IMR-90 (cell line): ENCODE data around the gene ADAMTS13. TPM values are rescaled to one million over a fixed set of nuclear protein-coding genes. Genes with fewer than 3 reads are reported as not detected.
A peak's percentile ranks its signal among the peaks of the same experiment; 100 is the strongest.

Source experiments
- ATAC-seq: fragments of 200-7000 bp; cut with Tn5 transposase; 2 replicates; pipeline ENCODE4 v1.9.1; 2020; ENCODE audit warnings: low read depth, mild to moderate bottlenecking, moderate library complexity
- BruUV-seq: library from RNA; stranded (reverse); fragments of 400-500 nt; replicated peaks from 2 replicates; lab custom pipeline; 2021; lab: Mats Ljungman, UMichigan
- CTCF ChIA-PET: fragments of 300-600 bp; formaldehyde crosslinking; extraction: SDS; loops from one replicate; lab custom pipeline; 2021; ENCODE audit warnings: antibody characterized with exemption; lab: Yijun Ruan, JAX
- POLR2A ChIA-PET: fragments of 300-600 bp; sonication (Branson Sonifier 250); formaldehyde crosslinking; loops from one replicate; lab custom pipeline; 2022; ENCODE audit warnings: antibody characterized with exemption; ENCODE audit not compliant: unreplicated experiment; lab: Charles Lee
- DNase-seq: peaks from one replicate; pipeline ENCODE4 v3.0.0; 2013
- H2AFZ ChIP-seq: replicated peaks from 2 replicates; pipeline ENCODE3; 2013; ENCODE audit warnings: low read length, mild to moderate bottlenecking; ENCODE audit not compliant: poor library complexity
- H2AK5ac ChIP-seq: 2 replicates; pipeline ENCODE4 v1.6.1; 2013; ENCODE audit warnings: low read depth, low read length, inconsistent platforms
- H2AK9ac ChIP-seq: replicated peaks from 2 replicates; pipeline ENCODE3; 2013; ENCODE audit warnings: mild to moderate bottlenecking, low read depth, low read length, moderate library complexity; ENCODE audit not compliant: poor library complexity
- H2BK120ac ChIP-seq: 2 replicates; pipeline ENCODE4 v1.6.1; 2013; ENCODE audit warnings: low read depth, low read length, inconsistent platforms
- H2BK15ac ChIP-seq: 3 replicates; pipeline ENCODE4 v1.6.1; 2013; ENCODE audit warnings: low read depth, low read length, inconsistent platforms
- H2BK20ac ChIP-seq: 2 replicates; pipeline ENCODE4 v1.6.1; 2013; ENCODE audit warnings: low read depth, mild to moderate bottlenecking, inconsistent platforms, low read length, moderate library complexity
- H2BK5ac ChIP-seq: 2 replicates; pipeline ENCODE4 v1.6.1; 2013; ENCODE audit warnings: mild to moderate bottlenecking, low read depth, low read length, inconsistent platforms; ENCODE audit not compliant: poor library complexity, severe bottlenecking
- H3K14ac ChIP-seq: replicated peaks from 2 replicates; pipeline ENCODE4 v1.6.1; 2013; ENCODE audit warnings: low read depth, low read length, inconsistent platforms
- H3K18ac ChIP-seq: 2 replicates; pipeline ENCODE4 v1.6.1; 2013; ENCODE audit warnings: low read depth, low read length, control low read depth
- H3K23ac ChIP-seq: 2 replicates; pipeline ENCODE4 v1.6.1; 2013; ENCODE audit warnings: low read depth, low read length, inconsistent platforms
- H3K27ac ChIP-seq: 2 replicates; pipeline ENCODE4 v1.5.1; 2013; ENCODE audit warnings: mild to moderate bottlenecking, control low read depth, low read length; ENCODE audit not compliant: insufficient read depth
- H3K27me3 ChIP-seq: 2 replicates; pipeline ENCODE4 v1.6.1; 2013; ENCODE audit warnings: low read length; ENCODE audit not compliant: control insufficient read depth, insufficient read depth
- H3K36me3 ChIP-seq: 2 replicates; pipeline ENCODE4 v1.6.1; 2013; ENCODE audit warnings: low read length, mixed read lengths; ENCODE audit not compliant: control insufficient read depth, insufficient read depth
- H3K4ac ChIP-seq: 2 replicates; pipeline ENCODE4 v1.6.1; 2013; ENCODE audit warnings: low read depth, low read length, inconsistent platforms
- H3K4me1 ChIP-seq: 2 replicates; pipeline ENCODE4 v1.6.1; 2013; ENCODE audit warnings: low read length, mixed read lengths; ENCODE audit not compliant: control insufficient read depth, insufficient read depth
- H3K4me2 ChIP-seq: 2 replicates; pipeline ENCODE4 v1.6.1; 2013; ENCODE audit warnings: low read depth, mild to moderate bottlenecking, control low read depth, low read length, moderate library complexity
- H3K4me3 ChIP-seq: 2 replicates; pipeline ENCODE4 v1.5.1; 2013; ENCODE audit warnings: low read depth, mild to moderate bottlenecking, control low read depth, low read length, moderate library complexity; ENCODE audit not compliant: insufficient read depth
- H3K56ac ChIP-seq: 2 replicates; pipeline ENCODE4 v1.6.1; 2013; ENCODE audit warnings: low read length, inconsistent platforms; ENCODE audit not compliant: insufficient read depth; ENCODE audit errors: extremely low read depth
- H3K79me1 ChIP-seq, 2 experiments: 2 replicates each; pipeline ENCODE4 v1.6.1; 2013; ENCODE audit warnings: low read length in 2 of 2, inconsistent platforms in 1 of 2, low read depth in 1 of 2
- H3K9ac ChIP-seq: 2 replicates; pipeline ENCODE4 v1.6.1; 2013; ENCODE audit warnings: low read depth, low read length, control low read depth
- H3K9me1 ChIP-seq: 2 replicates; pipeline ENCODE4 v1.6.1; 2013; ENCODE audit warnings: low read length, inconsistent platforms; ENCODE audit not compliant: insufficient read depth
- H3K9me3 ChIP-seq: 2 replicates; pipeline ENCODE4 v1.6.1; 2013; ENCODE audit warnings: low read length; ENCODE audit not compliant: control insufficient read depth, insufficient read depth
- H4K20me1 ChIP-seq: 2 replicates; pipeline ENCODE4 v1.6.1; 2013; ENCODE audit warnings: low read length, inconsistent platforms; ENCODE audit not compliant: insufficient read depth
- H4K5ac ChIP-seq: 2 replicates; pipeline ENCODE4 v1.6.1; 2013; ENCODE audit warnings: mild to moderate bottlenecking, low read depth, low read length, control low read depth
- H4K8ac ChIP-seq, 2 experiments: 2 replicates each; pipeline ENCODE4 v1.6.1; 2013; ENCODE audit warnings: low read depth in 2 of 2, low read length in 2 of 2, control low read depth in 1 of 2, inconsistent platforms in 1 of 2
- H4K91ac ChIP-seq: 2 replicates; pipeline ENCODE4 v1.6.1; 2013; ENCODE audit warnings: low read depth, low read length, inconsistent platforms; ENCODE audit not compliant: insufficient read depth
- BHLHE40 ChIP-seq: fragments of 150-350 bp; IDR thresholded peaks from 2 replicates; pipeline ENCODE4 v1.6.1; 2016; ENCODE audit warnings: mild to moderate bottlenecking, low read depth, low read length
- CEBPB ChIP-seq: IDR thresholded peaks from 2 replicates; pipeline ENCODE4 v1.6.1; 2012; ENCODE audit warnings: low read depth, low read length, improper control_type of control experiment
- MXI1 ChIP-seq: IDR thresholded peaks from 2 replicates; pipeline ENCODE4 v1.6.1; 2012; ENCODE audit warnings: low read depth, mild to moderate bottlenecking, low read length, moderate library complexity, borderline replicate concordance
- NFE2L2 ChIP-seq: fragments of 150-350 bp; IDR thresholded peaks from 2 replicates; pipeline ENCODE4 v1.6.1; 2016; ENCODE audit warnings: low read depth, mild to moderate bottlenecking, low read length
- RCOR1 ChIP-seq: IDR thresholded peaks from 2 replicates; pipeline ENCODE4 v1.6.1; 2012; ENCODE audit warnings: mild to moderate bottlenecking, low read length, improper control_type of control experiment; ENCODE audit not compliant: insufficient replicate concordance
- RFX5 ChIP-seq: IDR thresholded peaks from 2 replicates; pipeline ENCODE4 v1.8.0; 2012; ENCODE audit warnings: low read depth, mild to moderate bottlenecking, low read length, moderate library complexity
- WGBS, 2 experiments: methylation state at CpG; one replicate each; pipeline versions ENCODE4 v1.1.5 to v1.1.7; 2013; ENCODE audit warnings: missing lambda C conversion rate in 2 of 2; ENCODE audit not compliant: insufficient read length in 1 of 2; ENCODE audit errors: extremely low coverage in 2 of 2; 5-methylcytosine and 5-hydroxymethylcytosine counted together
- dilution Hi-C: fragments of 300-500 bp; cut with HindIII; formaldehyde crosslinking; loops from one replicate; pipeline ENCODE4 v1.14.3; 2018; ENCODE audit warnings: low sequenced_read_pairs; ENCODE audit not compliant: unreplicated experiment
- in situ Hi-C: fragments of 300-500 bp; cut with MboI; formaldehyde crosslinking; loops from 3 replicates; pipeline ENCODE4 v1.14.3; 2019; ENCODE audit warnings: low sequenced_read_pairs, inconsistent platforms, mixed read lengths
- intact Hi-C: fragments of 100-400 bp; cut with micrococcal nuclease; formaldehyde crosslinking; loops from 2 replicates; pipeline ENCODE4 v1.10.0; 2022
- polyA plus RNA-seq, 3 experiments: library from polyadenylated mRNA; depleted of rRNA; stranded (reverse); fragments of >200 nt; gene quantifications; 2 replicates each; pipeline ENCODE4 v1.2.3, GENCODE V29; 2012; ENCODE audit warnings: low replicate concordance in 1 of 3
- total RNA-seq: library from RNA; depleted of rRNA; stranded (reverse); fragments of >200 nt; gene quantifications from 2 replicates; pipeline ENCODE4 v1.2.3, GENCODE V29; 2012
- TF ChIP-seq, protein P1 (sequence below): fragments of 150-350 bp; IDR thresholded peaks from 2 replicates; pipeline ENCODE4 v1.6.1; 2016; ENCODE audit warnings: low read depth, mild to moderate bottlenecking, low read length, moderate library complexity, borderline replicate concordance
- TF ChIP-seq, protein P2 (sequence below): fragments of 150-350 bp; IDR thresholded peaks from 2 replicates; pipeline ENCODE4 v1.6.1; 2017; ENCODE audit warnings: mild to moderate bottlenecking, antibody characterized with exemption, low read length, low read depth
- TF ChIP-seq, protein P3 (sequence below): conservative IDR thresholded peaks from 2 replicates; pipeline ENCODE4 v1.5.1; 2012; ENCODE audit warnings: mild to moderate bottlenecking, low read depth, low read length, improper control_type of control experiment

The ADAMTS13 gene
- total and polyA plus RNA-seq, 2 of the 4 experiments (the other 2 are of a cell fraction), result 0.18 to 2.8 TPM

GRCh38 chr9:133495327-133496293 lies 73.4 kb downstream of the ADAMTS13 start:
- Histone ChIP-seq H4K91ac (no peak overlapping the region), H3K4me2 (no peak overlapping the region), H3K27me3 (peaks cover 63% of the 10 kb centered on the region), H2BK20ac (no peak overlapping the region), H2BK15ac (no peak overlapping the region), H2BK5ac (no peak overlapping the region), H4K20me1 (no peaks in the 10 kb centered on the region), H4K8ac (no peak overlapping the region), H3K36me3 (no peaks in the 10 kb centered on the region), H3K56ac (no peak overlapping the region), H2AK5ac (no peak overlapping the region), H3K9ac (no peak overlapping the region), H3K4me3 (no peak overlapping the region), H3K27ac (no peak overlapping the region), H2AFZ (no peak overlapping the region), H3K9me1 (peaks cover 5% of the 10 kb centered on the region; the same call in 1 of the 2 replicates), H3K9me3 (no peaks in the 10 kb centered on the region; the same call in 1 of the 2 replicates), H2AK9ac (peak overlapping the region; percentile 11), H4K5ac (no peak overlapping the region), H3K18ac (no peak overlapping the region), H3K4me1 (peaks cover 2% of the 10 kb centered on the region; the same call in 1 of the 2 replicates), H3K4ac (no peak overlapping the region), H3K23ac (no peak overlapping the region), H3K79me1 (no peaks in the 10 kb centered on the region), H2BK120ac (no peak overlapping the region), H3K14ac (no peak overlapping the region)
- dilution Hi-C loops (no loop called here), in situ Hi-C loops (loop anchor here (25.0 kb wide), 1 partner anchor 458 kb away; the partner anchor contains the start of gene GTF3C5), intact Hi-C loops (no loop called here)
- DNase-seq (no peak), ATAC-seq (no peak)
- WGBS, 2 experiments, result 94% methylated on average over 15 of the region's 24 CpGs; no CpG with 5 or more reads in 1 of the 2 experiments
- TF ChIP-seq, protein P1, sequence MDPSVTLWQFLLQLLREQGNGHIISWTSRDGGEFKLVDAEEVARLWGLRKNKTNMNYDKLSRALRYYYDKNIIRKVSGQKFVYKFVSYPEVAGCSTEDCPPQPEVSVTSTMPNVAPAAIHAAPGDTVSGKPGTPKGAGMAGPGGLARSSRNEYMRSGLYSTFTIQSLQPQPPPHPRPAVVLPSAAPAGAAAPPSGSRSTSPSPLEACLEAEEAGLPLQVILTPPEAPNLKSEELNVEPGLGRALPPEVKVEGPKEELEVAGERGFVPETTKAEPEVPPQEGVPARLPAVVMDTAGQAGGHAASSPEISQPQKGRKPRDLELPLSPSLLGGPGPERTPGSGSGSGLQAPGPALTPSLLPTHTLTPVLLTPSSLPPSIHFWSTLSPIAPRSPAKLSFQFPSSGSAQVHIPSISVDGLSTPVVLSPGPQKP, result no peak
- TF ChIP-seq RCOR1 (no peak), RFX5 (no peak), CEBPB (no peak), MXI1 (no peak), NFE2L2 (no peak), BHLHE40 (no peak)
- TF ChIP-seq, protein P2, sequence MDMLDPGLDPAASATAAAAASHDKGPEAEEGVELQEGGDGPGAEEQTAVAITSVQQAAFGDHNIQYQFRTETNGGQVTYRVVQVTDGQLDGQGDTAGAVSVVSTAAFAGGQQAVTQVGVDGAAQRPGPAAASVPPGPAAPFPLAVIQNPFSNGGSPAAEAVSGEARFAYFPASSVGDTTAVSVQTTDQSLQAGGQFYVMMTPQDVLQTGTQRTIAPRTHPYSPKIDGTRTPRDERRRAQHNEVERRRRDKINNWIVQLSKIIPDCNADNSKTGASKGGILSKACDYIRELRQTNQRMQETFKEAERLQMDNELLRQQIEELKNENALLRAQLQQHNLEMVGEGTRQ, result no peak
- TF ChIP-seq, protein P3, sequence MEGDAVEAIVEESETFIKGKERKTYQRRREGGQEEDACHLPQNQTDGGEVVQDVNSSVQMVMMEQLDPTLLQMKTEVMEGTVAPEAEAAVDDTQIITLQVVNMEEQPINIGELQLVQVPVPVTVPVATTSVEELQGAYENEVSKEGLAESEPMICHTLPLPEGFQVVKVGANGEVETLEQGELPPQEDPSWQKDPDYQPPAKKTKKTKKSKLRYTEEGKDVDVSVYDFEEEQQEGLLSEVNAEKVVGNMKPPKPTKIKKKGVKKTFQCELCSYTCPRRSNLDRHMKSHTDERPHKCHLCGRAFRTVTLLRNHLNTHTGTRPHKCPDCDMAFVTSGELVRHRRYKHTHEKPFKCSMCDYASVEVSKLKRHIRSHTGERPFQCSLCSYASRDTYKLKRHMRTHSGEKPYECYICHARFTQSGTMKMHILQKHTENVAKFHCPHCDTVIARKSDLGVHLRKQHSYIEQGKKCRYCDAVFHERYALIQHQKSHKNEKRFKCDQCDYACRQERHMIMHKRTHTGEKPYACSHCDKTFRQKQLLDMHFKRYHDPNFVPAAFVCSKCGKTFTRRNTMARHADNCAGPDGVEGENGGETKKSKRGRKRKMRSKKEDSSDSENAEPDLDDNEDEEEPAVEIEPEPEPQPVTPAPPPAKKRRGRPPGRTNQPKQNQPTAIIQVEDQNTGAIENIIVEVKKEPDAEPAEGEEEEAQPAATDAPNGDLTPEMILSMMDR, result no peak
- CTCF ChIA-PET, result no interaction called here
- no TSS peak for BruUV-seq
- POLR2A ChIA-PET, result no interaction called here
